PC-9 (cell line): ENCODE measurements around the gene LAMTOR3. TPM values are rescaled to one million over a fixed set of nuclear protein-coding genes. Genes with fewer than 3 reads are reported as not detected.

Experiments used
- BruUV-seq: library from RNA; stranded (reverse); fragments of 400-500 nt; replicated peaks from 2 replicates; lab custom pipeline; 2021; lab: Mats Ljungman, UMichigan
- CTCF ChIA-PET: fragments of 300-600 bp; sonication (Branson Sonifier 250); formaldehyde crosslinking; loops from one replicate; lab custom pipeline; 2022; ENCODE audit warnings: antibody characterized with exemption; lab: Charles Lee
- POLR2A ChIA-PET: fragments of 300-600 bp; sonication (Branson Sonifier 250); formaldehyde crosslinking; loops from one replicate; lab custom pipeline; 2022; ENCODE audit warnings: antibody characterized with exemption; ENCODE audit not compliant: unreplicated experiment; lab: Charles Lee
- DNase-seq, 2 experiments: peaks; one replicate each; pipeline versions ENCODE4 v3.0.0 to v3.0.0-alpha.2; 2015 to 2022; ENCODE audit warnings: mixed read lengths in 1 of 2
- H2AFZ ChIP-seq: fragments of 200-600 bp; sonication (generic); 2 replicates; pipeline ENCODE4 v1.8.1; 2017; ENCODE audit warnings: antibody characterized with exemption
- H3F3A ChIP-seq: fragments of 200-600 bp; sonication (generic); 2 replicates; pipeline ENCODE4 v1.8.1; 2017; ENCODE audit warnings: antibody characterized with exemption, mild to moderate bottlenecking, low read depth; ENCODE audit not compliant: insufficient read depth
- H3K27ac ChIP-seq: fragments of 200-600 bp; sonication (generic); 2 replicates; pipeline ENCODE4 v1.6.1; 2016; ENCODE audit warnings: mixed run types
- H3K27me3 ChIP-seq: fragments of 200-600 bp; sonication (generic); 2 replicates; pipeline ENCODE4 v1.6.1; 2016; ENCODE audit warnings: low read depth, mixed run types; ENCODE audit not compliant: insufficient read depth
- H3K36me3 ChIP-seq: fragments of 200-600 bp; sonication (generic); 2 replicates; pipeline ENCODE4 v1.6.1; 2016; ENCODE audit warnings: low read depth, mixed run types
- H3K4me1 ChIP-seq: fragments of 200-600 bp; sonication (generic); replicated peaks from 2 replicates; pipeline ENCODE4 v1.6.1; 2016; ENCODE audit warnings: mixed run types; ENCODE audit not compliant: insufficient read depth
- H3K4me2 ChIP-seq: fragments of 200-600 bp; sonication (generic); 2 replicates; pipeline ENCODE4 v1.6.1; 2017; ENCODE audit warnings: mixed run types
- H3K4me3 ChIP-seq: fragments of 200-600 bp; sonication (generic); 2 replicates; pipeline ENCODE4 v1.6.1; 2016; ENCODE audit warnings: mixed run types
- H3K79me2 ChIP-seq: fragments of 200-600 bp; sonication (generic); 2 replicates; pipeline ENCODE4 v1.6.1; 2017; ENCODE audit warnings: low read depth, mixed run types
- H3K9me2 ChIP-seq: fragments of 200-600 bp; sonication (generic); 2 replicates; pipeline ENCODE4 v1.8.1; 2017; ENCODE audit warnings: mild to moderate bottlenecking; ENCODE audit not compliant: insufficient read depth
- H3K9me3 ChIP-seq: fragments of 200-600 bp; sonication (generic); 2 replicates; pipeline ENCODE4 v1.8.1; 2016; ENCODE audit warnings: low read depth; ENCODE audit not compliant: insufficient read depth
- H4K20me1 ChIP-seq: fragments of 200-600 bp; sonication (generic); 2 replicates; pipeline ENCODE4 v1.8.1; 2017; ENCODE audit not compliant: insufficient read depth
- CTCF ChIP-seq: fragments of 200-600 bp; sonication (generic); conservative IDR thresholded peaks from 2 replicates; pipeline ENCODE4 v1.6.1; 2017; ENCODE audit warnings: mixed run types, antibody characterized with exemption, mild to moderate bottlenecking, moderate library complexity
- EZH2 ChIP-seq: fragments of 200-600 bp; sonication (generic); IDR thresholded peaks from 2 replicates; pipeline ENCODE4 v1.8.0; 2017; ENCODE audit warnings: antibody characterized with exemption, low read depth
- intact Hi-C: fragments of 100-400 bp; cut with micrococcal nuclease; formaldehyde crosslinking; loops from one replicate; pipeline ENCODE4 v1.10.0; 2022; ENCODE audit not compliant: unreplicated experiment
- total RNA-seq: library from RNA; stranded (reverse); gene quantifications from 2 replicates; pipeline ENCODE4 v1.2.3, GENCODE V29; 2021

The LAMTOR3 gene
- total RNA-seq, 1 experiment from 2014 or later = 17.4 TPM

DNA sequence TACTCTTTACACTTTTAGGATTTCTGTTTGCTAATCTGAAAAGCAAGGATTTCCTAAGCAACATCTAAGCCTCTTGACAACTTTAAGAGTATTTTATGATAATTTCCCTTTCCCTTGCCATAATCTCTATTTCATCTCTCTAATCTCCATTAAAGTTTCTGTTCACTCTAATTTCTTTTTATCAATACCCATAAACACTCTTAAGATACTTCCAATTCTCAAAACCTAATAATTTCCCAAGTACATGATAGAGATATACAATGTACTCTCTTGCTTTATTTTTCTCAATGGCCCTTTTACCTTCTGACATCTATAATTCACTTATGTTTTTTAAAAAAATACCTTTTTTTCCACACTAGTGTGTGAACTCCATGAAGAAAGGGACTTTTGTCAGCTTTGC, 50.8 kb downstream of the LAMTOR3 start:
- peaks cover 6% of the 10 kb centered on the region; the same call in 1 of the 2 replicates for H3K36me3 ChIP-seq
- DNase-seq = no peak
- no peak overlapping the region for H3K27ac ChIP-seq
- H3K9me2 ChIP-seq = no peaks in the 10 kb centered on the region; the same call in 1 of the 2 replicates
- CTCF ChIA-PET = no interaction called here
- H3K4me1 ChIP-seq = no peaks in the 10 kb centered on the region
- no peaks in the 10 kb centered on the region for H3K79me2 ChIP-seq
- H3K4me2 ChIP-seq = no peak overlapping the region
- H2AFZ ChIP-seq = no peak overlapping the region
- no peak for TF ChIP-seq CTCF
- TF ChIP-seq EZH2 = no peak
- H4K20me1 ChIP-seq = no peaks in the 10 kb centered on the region
- POLR2A ChIA-PET = no interaction called here
- H3K27me3 ChIP-seq = no peaks in the 10 kb centered on the region
- no peaks in the 10 kb centered on the region; the same call in 1 of the 2 replicates for H3F3A ChIP-seq
- no TSS peak for BruUV-seq
- H3K9me3 ChIP-seq = no peaks in the 10 kb centered on the region
- H3K4me3 ChIP-seq = no peak overlapping the region
- intact Hi-C loops = no loop called here

- no peaks in the 10 kb centered on the region for H3K79me2 ChIP-seq
- no peaks in the 10 kb centered on the region for H4K20me1 ChIP-seq
- no peaks in the 10 kb centered on the region; the same call in 1 of the 2 replicates for H3K9me2 ChIP-seq
- no peaks in the 10 kb centered on the region for H3K4me1 ChIP-seq
- TF ChIP-seq EZH2 (no peak), CTCF (no peak)
- H3K27me3 ChIP-seq = no peaks in the 10 kb centered on the region
- ChIA-PET POLR2A (no interaction called here), CTCF (no interaction called here)
- H2AFZ ChIP-seq = no peak overlapping the region
- H3K27ac ChIP-seq = no peak overlapping the region
- no TSS peak for BruUV-seq
- intact Hi-C loops = no loop called here
- no peak for DNase-seq
- peaks cover 6% of the 10 kb centered on the region; the same call in 1 of the 2 replicates for H3K36me3 ChIP-seq
- H3K9me3 ChIP-seq = no peaks in the 10 kb centered on the region
- no peak overlapping the region for H3K4me2 ChIP-seq
- no peak overlapping the region for H3K4me3 ChIP-seq
- H3F3A ChIP-seq = no peaks in the 10 kb centered on the region; the same call in 1 of the 2 replicates
Measured at GRCh38 chr4:99841129-99841528, 53.1 kb downstream of the LAMTOR3 start.

DNA sequence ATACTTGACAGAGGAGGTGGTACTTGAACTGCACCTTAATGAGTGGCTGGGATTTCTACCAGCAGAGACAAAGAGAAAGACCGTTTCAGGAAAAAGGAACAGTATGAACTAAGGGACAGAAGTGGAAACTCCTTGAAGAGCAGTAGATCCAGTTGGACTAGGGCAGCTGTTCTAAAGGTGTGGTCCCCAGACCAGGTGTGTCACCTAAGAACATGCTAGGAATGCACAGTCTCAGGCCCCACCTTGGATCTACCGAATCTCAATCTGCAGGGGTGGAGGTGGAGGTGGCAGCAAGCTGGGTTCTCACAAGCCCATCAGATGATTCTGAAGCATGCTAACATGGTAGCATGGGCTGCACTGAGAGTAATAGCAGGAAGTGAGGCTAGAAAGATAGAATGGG, 55.3 kb downstream of the LAMTOR3 start:
- Histone ChIP-seq H2AFZ (no peak overlapping the region), H3K79me2 (0 out of 2 replicates have a peak, but pooled peaks cover 2% of the 10 kb centered on the region), H3F3A (no peaks in the 10 kb centered on the region), H3K4me2 (no peak overlapping the region), H3K27ac (no peak overlapping the region), H3K4me1 (no peaks in the 10 kb centered on the region), H3K9me2 (no peaks in the 10 kb centered on the region), H3K4me3 (no peak overlapping the region), H3K9me3 (no peaks in the 10 kb centered on the region), H3K27me3 (no peaks in the 10 kb centered on the region), H4K20me1 (no peaks in the 10 kb centered on the region), H3K36me3 (peaks cover 6% of the 10 kb centered on the region; the same call in 1 of the 2 replicates)
- intact Hi-C loops = no loop called here
- ChIA-PET CTCF (no interaction called here), POLR2A (interaction anchor here (0.6 kb wide), 1 partner anchor 485 kb away, joined by 20 read pairs; no protein-coding TSS in a partner anchor)
- TF ChIP-seq EZH2 = no peak
- TF ChIP-seq CTCF = no peak
- no TSS peak for BruUV-seq
- no peak for DNase-seq
